ENCODE measurements around the gene LYRM1. TPM values are rescaled to one million over a fixed set of nuclear protein-coding genes. Genes with fewer than 3 reads are reported as not detected.
"Not testable (repeated sequence)": the region's sequence is repeated elsewhere in the genome, so short reads cannot be mapped to it uniquely, and the experiment has no call there.

Gene LYRM1
- total and polyA plus RNA-seq, 2 of the 4 experiments (the other 2 are of a cell fraction): 19.0 to 35.0 TPM

- Histone ChIP-seq H3K27me3 (ENCODE audit: control insufficient read depth, insufficient read depth, low read length) (no peaks in the 10 kb centered on the region; the same call in 1 of the 2 replicates), H3K4me1 (ENCODE audit: control insufficient read depth, insufficient read depth, low read length) (no peaks in the 10 kb centered on the region), H2AFZ (replicated peaks; ENCODE audit: low read length, poor library complexity) (peak overlapping the region; percentile 11), H2BK5ac (ENCODE audit: low read depth, low read length, poor library complexity, severe bottlenecking) (no peak overlapping the region), H3K36me3 (ENCODE audit: control insufficient read depth, insufficient read depth, low read length) (no peaks in the 10 kb centered on the region), H3K18ac (ENCODE audit: low read depth, low read length) (no peak overlapping the region), H3K4ac (ENCODE audit: low read depth, low read length) (no peak overlapping the region), H2AK5ac (ENCODE audit: low read depth, low read length) (no peak overlapping the region), H3K23ac (ENCODE audit: low read depth, low read length) (no peak overlapping the region), H4K91ac (ENCODE audit: insufficient read depth, low read depth, low read length) (no peak overlapping the region), H3K9me1 (ENCODE audit: insufficient read depth, low read length) (no peaks in the 10 kb centered on the region), H2BK20ac (ENCODE audit: low read depth, low read length) (no peak overlapping the region), H2AK9ac (replicated peaks; ENCODE audit: low read depth, low read length, poor library complexity) (no peak overlapping the region), H3K4me2 (ENCODE audit: low read depth, low read length) (no peak overlapping the region), H3K4me3 (ENCODE audit: insufficient read depth, low read depth, low read length) (no peak overlapping the region), H3K56ac (ENCODE audit: extremely low read depth, insufficient read depth, low read length) (no peak overlapping the region), H2BK120ac (ENCODE audit: low read depth, low read length) (no peak overlapping the region), H4K20me1 (ENCODE audit: insufficient read depth, low read length) (no peaks in the 10 kb centered on the region), H3K9ac (ENCODE audit: low read depth, low read length) (no peak overlapping the region), H3K79me1 (ENCODE audit: low read depth in 1 of 2, low read length in 2 of 2) (no peaks in the 10 kb centered on the region), H3K9me3 (ENCODE audit: control insufficient read depth, insufficient read depth, low read length) (no peaks in the 10 kb centered on the region), H2BK15ac (ENCODE audit: low read depth, low read length) (no peak overlapping the region), H3K27ac (ENCODE audit: insufficient read depth, low read length) (no peak overlapping the region), H3K14ac (replicated peaks; ENCODE audit: low read depth, low read length) (no peak overlapping the region), H4K5ac (ENCODE audit: low read depth, low read length) (no peak overlapping the region), H4K8ac (ENCODE audit: low read depth in 2 of 2, low read length in 2 of 2) (no peak overlapping the region)
- ATAC-seq (ENCODE audit: low read depth) (no peak; the same call in 1 of the 2 replicates), DNase-seq (peak; percentile 16)
- WGBS, 2 experiments (ENCODE audit: extremely low coverage in 2 of 2, insufficient read length in 1 of 2): 60% methylated on average over 1 of the region's 5 CpGs; no CpG with 5 or more reads in 1 of the 2 experiments
- CTCF ChIA-PET: no interaction called here
- BruUV-seq (replicated peaks): no TSS peak
- in situ Hi-C loops (cut with MboI; ENCODE audit: low sequenced_read_pairs): no loop called here
- no peak for TF ChIP-seq CHD1 (IDR thresholded peaks at IDR 0.05; ENCODE audit: low read depth, low read length)
- peak; percentile 17; the same call in 1 of the 2 replicates for TF ChIP-seq RAD21 (IDR thresholded peaks at IDR 0.05; ENCODE audit: low read length)
- intact Hi-C loops (cut with micrococcal nuclease): loop anchor here (5.0 kb wide), 1 partner anchor 93 kb away; no protein-coding TSS in a partner anchor
- dilution Hi-C loops (cut with HindIII; ENCODE audit: low sequenced_read_pairs, unreplicated experiment): no loop called here
- POLR2A ChIA-PET (ENCODE audit: unreplicated experiment): no interaction called here
Observed at GRCh38 chr16:20944861-20945574, 44.4 kb downstream of the LYRM1 start.

GRCh38 chr16:20945575-20945875, 45.0 kb downstream of the LYRM1 start:
- H3K27me3 ChIP-seq (ENCODE audit: control insufficient read depth, insufficient read depth, low read length); H4K20me1 ChIP-seq (ENCODE audit: insufficient read depth, low read length); H2AFZ ChIP-seq (replicated peaks; ENCODE audit: low read length, poor library complexity); POLR2A ChIA-PET (ENCODE audit: unreplicated experiment); H3K56ac ChIP-seq (ENCODE audit: extremely low read depth, insufficient read depth, low read length); H3K4me2 ChIP-seq (ENCODE audit: low read depth, low read length); H2BK120ac ChIP-seq (ENCODE audit: low read depth, low read length); H4K91ac ChIP-seq (ENCODE audit: insufficient read depth, low read depth, low read length); H3K4me3 ChIP-seq (ENCODE audit: insufficient read depth, low read depth, low read length); H2BK5ac ChIP-seq (ENCODE audit: low read depth, low read length, poor library complexity, severe bottlenecking); H3K9me1 ChIP-seq (ENCODE audit: insufficient read depth, low read length); H3K14ac ChIP-seq (replicated peaks; ENCODE audit: low read depth, low read length); H3K4ac ChIP-seq (ENCODE audit: low read depth, low read length); H3K27ac ChIP-seq (ENCODE audit: insufficient read depth, low read length); CTCF ChIA-PET; H3K9ac ChIP-seq (ENCODE audit: low read depth, low read length); H2AK9ac ChIP-seq (replicated peaks; ENCODE audit: low read depth, low read length, poor library complexity); H2BK20ac ChIP-seq (ENCODE audit: low read depth, low read length); H3K18ac ChIP-seq (ENCODE audit: low read depth, low read length); H2BK15ac ChIP-seq (ENCODE audit: low read depth, low read length); dilution Hi-C loops (cut with HindIII; ENCODE audit: low sequenced_read_pairs, unreplicated experiment); H3K79me1 ChIP-seq (ENCODE audit: low read depth in 1 of 2, low read length in 2 of 2); ATAC-seq (ENCODE audit: low read depth); H3K9me3 ChIP-seq (ENCODE audit: control insufficient read depth, insufficient read depth, low read length); BruUV-seq (replicated peaks); H3K4me1 ChIP-seq (ENCODE audit: control insufficient read depth, insufficient read depth, low read length); H4K5ac ChIP-seq (ENCODE audit: low read depth, low read length); DNase-seq; H4K8ac ChIP-seq (ENCODE audit: low read depth in 2 of 2, low read length in 2 of 2); H3K23ac ChIP-seq (ENCODE audit: low read depth, low read length); H2AK5ac ChIP-seq (ENCODE audit: low read depth, low read length); in situ Hi-C loops (cut with MboI; ENCODE audit: low sequenced_read_pairs); H3K36me3 ChIP-seq (ENCODE audit: control insufficient read depth, insufficient read depth, low read length): not testable (repeated sequence)
- intact Hi-C loops (cut with micrococcal nuclease): loop anchor here (5.0 kb wide), 1 partner anchor 93 kb away; no protein-coding TSS in a partner anchor
- WGBS, 2 experiments (ENCODE audit: extremely low coverage in 2 of 2, insufficient read length in 1 of 2): no CpG with 5 or more reads among the region's 11 CpGs

Data from IMR-90 (cell line).